ENCODE data around the gene FNTB. TPM values are rescaled to one million over a fixed set of nuclear protein-coding genes. Genes with fewer than 3 reads are reported as not detected.
A peak's percentile ranks its signal among the peaks of the same experiment; 100 is the strongest.

Gene FNTB
- total RNA-seq, 1 experiment from 2014 or later = 20.7 TPM

DNA sequence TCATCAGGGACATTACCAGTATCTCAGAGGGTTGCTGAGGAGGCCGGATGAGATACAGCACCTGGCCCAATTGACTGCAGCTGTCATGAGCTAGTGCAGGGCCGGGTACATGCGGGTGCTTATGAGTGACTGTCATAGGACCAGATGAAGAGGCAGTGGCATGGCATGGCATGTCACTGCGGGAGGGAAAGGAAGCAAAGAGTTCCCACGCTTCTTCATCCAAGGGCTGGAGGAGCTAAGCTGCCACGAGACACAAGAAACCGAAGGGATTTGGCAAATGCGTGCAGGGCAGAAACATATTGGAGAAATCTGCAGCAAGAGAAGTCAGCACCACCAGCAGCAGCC is 33.4 kb upstream of the FNTB start:
- no peak overlapping the region for H2BK15ac ChIP-seq (ENCODE audit: low read depth, low read length)
- no peak overlapping the region for H3K4ac ChIP-seq (ENCODE audit: low read depth, low read length)
- no peak for DNase-seq
- Mint-ChIP-seq H3K36me3 (ENCODE audit: insufficient read depth in 1 of 3, low read depth in 3 of 3) (peaks cover 5 to 42% (median 33%) of the 10 kb centered on the region in 3 experiments), H3K27me3 (ENCODE audit: low read depth) (no peaks in the 10 kb centered on the region), H3K4me1 (peaks cover 39 to 44% of the 10 kb centered on the region in 2 experiments), H3K9me3 (no peaks in the 10 kb centered on the region; a peak in 2 of 5 replicates), H3K27ac (peak overlapping the region in 2 of 3 experiments; percentile 22 to 59; a peak in 4 of 7 replicates), H3K4me3 (no peak overlapping the region)
- H3K23me2 ChIP-seq (ENCODE audit: insufficient read length, low read depth, low read length, poor library complexity, severe bottlenecking) = no peaks in the 10 kb centered on the region
- H3K27ac ChIP-seq (ENCODE audit: insufficient read length, low read depth, low read length) = no peak overlapping the region
- H2BK12ac ChIP-seq (ENCODE audit: insufficient read length, low read depth, low read length) = no peak overlapping the region
- H3K79me1 ChIP-seq (ENCODE audit: insufficient read depth, low read depth, low read length, poor library complexity, severe bottlenecking) = no peaks in the 10 kb centered on the region
- no peak overlapping the region for H2AK5ac ChIP-seq (ENCODE audit: insufficient read length, low read length)
- H3K4me1 ChIP-seq (ENCODE audit: insufficient read depth, low read length) = peaks cover 14% of the 10 kb centered on the region; the same call in 1 of the 2 replicates
- no peaks in the 10 kb centered on the region for H3K79me2 ChIP-seq (ENCODE audit: insufficient read depth, low read length)
- no peak overlapping the region for H3K56ac ChIP-seq (ENCODE audit: insufficient read length, low read depth, low read length)
- no peaks in the 10 kb centered on the region for H3K27me3 ChIP-seq (ENCODE audit: insufficient read depth, low read length)
- no peak overlapping the region for H3K14ac ChIP-seq (ENCODE audit: insufficient read depth, low read length)
- H3T11ph ChIP-seq (ENCODE audit: low read length) = no peak overlapping the region
- H4K5ac ChIP-seq (ENCODE audit: insufficient read length, low read depth, low read length) = no peak overlapping the region
- TF ChIP-seq, protein P1, sequence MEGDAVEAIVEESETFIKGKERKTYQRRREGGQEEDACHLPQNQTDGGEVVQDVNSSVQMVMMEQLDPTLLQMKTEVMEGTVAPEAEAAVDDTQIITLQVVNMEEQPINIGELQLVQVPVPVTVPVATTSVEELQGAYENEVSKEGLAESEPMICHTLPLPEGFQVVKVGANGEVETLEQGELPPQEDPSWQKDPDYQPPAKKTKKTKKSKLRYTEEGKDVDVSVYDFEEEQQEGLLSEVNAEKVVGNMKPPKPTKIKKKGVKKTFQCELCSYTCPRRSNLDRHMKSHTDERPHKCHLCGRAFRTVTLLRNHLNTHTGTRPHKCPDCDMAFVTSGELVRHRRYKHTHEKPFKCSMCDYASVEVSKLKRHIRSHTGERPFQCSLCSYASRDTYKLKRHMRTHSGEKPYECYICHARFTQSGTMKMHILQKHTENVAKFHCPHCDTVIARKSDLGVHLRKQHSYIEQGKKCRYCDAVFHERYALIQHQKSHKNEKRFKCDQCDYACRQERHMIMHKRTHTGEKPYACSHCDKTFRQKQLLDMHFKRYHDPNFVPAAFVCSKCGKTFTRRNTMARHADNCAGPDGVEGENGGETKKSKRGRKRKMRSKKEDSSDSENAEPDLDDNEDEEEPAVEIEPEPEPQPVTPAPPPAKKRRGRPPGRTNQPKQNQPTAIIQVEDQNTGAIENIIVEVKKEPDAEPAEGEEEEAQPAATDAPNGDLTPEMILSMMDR (conservative IDR thresholded peaks at IDR 0.05) = no peak
- no peak overlapping the region for H4K91ac ChIP-seq (ENCODE audit: insufficient read length, low read depth, low read length)
- no peak overlapping the region for H4K8ac ChIP-seq (replicated peaks; ENCODE audit: insufficient read length, low read depth, low read length)
- no peak overlapping the region for H2BK5ac ChIP-seq (ENCODE audit: insufficient read length, low read length)
- H2BK20ac ChIP-seq (ENCODE audit: low read depth, low read length, poor library complexity, severe bottlenecking) = no peak overlapping the region
- no peak overlapping the region for H3K23ac ChIP-seq (ENCODE audit: insufficient read length, low read depth, low read length)
- H3K9ac ChIP-seq (ENCODE audit: extremely low read depth, insufficient read length, low read length) = no peak overlapping the region
- H2AFZ ChIP-seq (ENCODE audit: low read length) = no peak overlapping the region
- no peaks in the 10 kb centered on the region for H4K20me1 ChIP-seq (ENCODE audit: control insufficient read depth, insufficient read depth, insufficient read length)
- H3K4me2 ChIP-seq (ENCODE audit: insufficient read depth, insufficient read length, low read length) = no peak overlapping the region
- WGBS (ENCODE audit: extremely low coverage, insufficient read length, low lambda C conversion rate) = no CpG with 5 or more reads among the region's 8 CpGs
- no peaks in the 10 kb centered on the region for H3K9me3 ChIP-seq (ENCODE audit: control insufficient read depth, low read depth, low read length)
- H3K18ac ChIP-seq (ENCODE audit: insufficient read length, low read depth, low read length) = no peak overlapping the region
- H2BK120ac ChIP-seq (ENCODE audit: low read depth, low read length, poor library complexity, severe bottlenecking) = no peak overlapping the region

Measured in H9 (cell line).